Endothelial cell of umbilical vein (primary cell): ENCODE data around the gene IQGAP2. TPM values are rescaled to one million over a fixed set of nuclear protein-coding genes. Genes with fewer than 3 reads are reported as not detected.

Source experiments
- BruUV-seq: library from RNA; stranded (reverse); fragments of 400-500 nt; replicated peaks from 2 replicates; lab custom pipeline; 2021; lab: Mats Ljungman, UMichigan
- CTCF ChIA-PET: fragments of 300-600, 350-600 bp; sonication (Branson Sonifier 250); formaldehyde crosslinking; loops from one replicate; lab custom pipeline; 2021; ENCODE audit warnings: antibody characterized with exemption, inconsistent platforms; lab: Charles Lee
- POLR2A ChIA-PET: fragments of 300-600, 350-600 bp; sonication (Branson Sonifier 250); formaldehyde crosslinking; loops from one replicate; lab custom pipeline; 2021; ENCODE audit warnings: antibody characterized with exemption, inconsistent platforms; lab: Charles Lee
- DNase-seq: peaks from one replicate; pipeline ENCODE4 v3.0.0-alpha.2; 2011; ENCODE audit warnings: low read depth, low spot score
- FAIRE-seq: peaks from 2 replicates; lab custom pipeline; 2011; peaks lifted over from hg19 to GRCh38; lab: Jason Lieb, UNC
- H2AFZ ChIP-seq: 2 replicates; pipeline ENCODE4 v1.6.0; 2012; ENCODE audit warnings: low read depth, low read length, control low read depth, inconsistent platforms
- H3K27ac ChIP-seq: 2 replicates; pipeline ENCODE4 v1.5.1; 2011; ENCODE audit warnings: low read depth, mild to moderate bottlenecking, control low read depth, low read length, moderate library complexity; ENCODE audit not compliant: insufficient read depth
- H3K27me3 ChIP-seq, 2 experiments: 2 replicates each; pipeline versions ENCODE4 v1.6.0 to v1.6.1; 2011; ENCODE audit warnings: low read length in 2 of 2, mixed read lengths in 1 of 2; ENCODE audit not compliant: control insufficient read depth in 2 of 2, insufficient read depth in 2 of 2
- H3K36me3 ChIP-seq, 2 experiments: 2 replicates in 1 of 2; 3 replicates in 1 of 2; pipeline ENCODE4 v1.5.1; 2011; ENCODE audit warnings: low read length in 2 of 2, mild to moderate bottlenecking in 1 of 2, moderate library complexity in 1 of 2; ENCODE audit not compliant: control insufficient read depth in 2 of 2, insufficient read depth in 2 of 2; ENCODE audit errors: extremely low read depth in 1 of 2
- H3K4me1 ChIP-seq: 3 replicates; pipeline ENCODE4 v1.5.1; 2011; ENCODE audit warnings: mild to moderate bottlenecking, low read length; ENCODE audit not compliant: control insufficient read depth, insufficient read depth; ENCODE audit errors: extremely low read depth
- H3K4me2 ChIP-seq: 2 replicates; pipeline ENCODE4 v1.6.1; 2011; ENCODE audit warnings: low read length, control low read depth, mixed read lengths; ENCODE audit not compliant: insufficient read depth
- H3K4me3 ChIP-seq, 3 experiments: fragments of 200-600 bp in 1 of 3; sonication (generic), shearing (Covaris generic) in 1 of 3; replicated peaks in 1 of 3; 2 replicates each; pipeline ENCODE4 v1.5.1; 2011 to 2016; ENCODE audit warnings: control low read depth in 3 of 3, low read length in 3 of 3, mild to moderate bottlenecking in 2 of 3, inconsistent platforms in 1 of 3, low read depth in 1 of 3, moderate library complexity in 1 of 3; ENCODE audit not compliant: insufficient read depth in 1 of 3
- H3K79me2 ChIP-seq: 2 replicates; pipeline ENCODE4 v1.6.0; 2012; ENCODE audit warnings: low read length, inconsistent platforms; ENCODE audit not compliant: control insufficient read depth, insufficient read depth
- H3K9ac ChIP-seq: replicated peaks from 2 replicates; pipeline ENCODE3; 2011; ENCODE audit warnings: low read length, control low read depth; ENCODE audit not compliant: insufficient read depth; ENCODE audit errors: extremely low read depth
- H3K9me1 ChIP-seq: replicated peaks from 3 replicates; pipeline ENCODE4 v1.6.0; 2011; ENCODE audit warnings: mild to moderate bottlenecking, low read length; ENCODE audit not compliant: control insufficient read depth, insufficient read depth; ENCODE audit errors: extremely low read depth
- H3K9me3 ChIP-seq: replicated peaks from 2 replicates; pipeline ENCODE4 v1.5.1; 2012; ENCODE audit warnings: low read length, inconsistent platforms; ENCODE audit not compliant: control insufficient read depth, insufficient read depth
- H4K20me1 ChIP-seq: replicated peaks from 2 replicates; pipeline ENCODE3; 2011; ENCODE audit warnings: mild to moderate bottlenecking, low read length; ENCODE audit not compliant: control insufficient read depth, insufficient read depth; ENCODE audit errors: extremely low read depth
- EZH2 ChIP-seq: IDR thresholded peaks from 2 replicates; pipeline ENCODE4 v1.6.1; 2012; ENCODE audit warnings: borderline replicate concordance, low read depth, mild to moderate bottlenecking, moderate library complexity, low read length, inconsistent platforms; ENCODE audit not compliant: severe bottlenecking
- FOS ChIP-seq: IDR thresholded peaks from 2 replicates; pipeline ENCODE4 v1.6.1; 2011; ENCODE audit warnings: mild to moderate bottlenecking, low read length, moderate library complexity, borderline replicate concordance; ENCODE audit not compliant: insufficient read depth
- GATA2 ChIP-seq: IDR thresholded peaks from 2 replicates; pipeline ENCODE4 v1.7.0; 2011; ENCODE audit warnings: low read depth, mild to moderate bottlenecking, moderate library complexity, mixed read lengths, low read length; ENCODE audit not compliant: insufficient read length, insufficient read depth
- JUN ChIP-seq: IDR thresholded peaks from 2 replicates; pipeline ENCODE4 v1.6.1; 2011; ENCODE audit warnings: borderline replicate concordance, low read depth; ENCODE audit not compliant: insufficient read length, insufficient read depth
- MYC ChIP-seq: IDR thresholded peaks from one replicate; pipeline ENCODE4 v1.6.1; 2011; ENCODE audit warnings: mild to moderate bottlenecking, low read depth, low read length
- POLR2A ChIP-seq: IDR thresholded peaks from 2 replicates; pipeline ENCODE4 v1.6.1; 2012; ENCODE audit warnings: low read depth, mild to moderate bottlenecking, control low read depth, low read length
- POLR2AphosphoS5 ChIP-seq: IDR thresholded peaks from 2 replicates; pipeline ENCODE4 v1.6.1; 2012; ENCODE audit warnings: low read depth, mild to moderate bottlenecking, control low read depth, low read length, moderate library complexity; ENCODE audit not compliant: insufficient read depth
- dilution Hi-C: fragments of 300-500 bp; cut with MboI; formaldehyde crosslinking; loops from one replicate; pipeline ENCODE4 v1.15.0; 2019; ENCODE audit warnings: low sequenced_read_pairs; ENCODE audit not compliant: extremely low pct_ligation_motif_present
- intact Hi-C: fragments of 100-400 bp; cut with micrococcal nuclease; formaldehyde crosslinking; loops from one replicate; pipeline ENCODE4 v1.10.0; 2022
- polyA plus RNA-seq, 4 experiments: library from polyadenylated mRNA; depleted of rRNA in 3 of 4; stranded (reverse) in 3 of 4; unstranded in 1 of 4; fragments of >200 nt; gene quantifications; 2 replicates each; pipeline versions ENCODE4 v1.2.1 to v1.2.3, GENCODE V29; 2011 to 2012; ENCODE audit warnings: missing spikeins in 1 of 4
- total RNA-seq: library from RNA; stranded (reverse); gene quantifications from 2 replicates; pipeline ENCODE4 v1.2.3, GENCODE V29; 2021
- TF ChIP-seq, protein P1 (sequence below), 2 donors: IDR thresholded peaks; 1 replicate in 1 of 2; 2 replicates in 1 of 2; pipeline ENCODE4 v1.5.1; 2011; ENCODE audit warnings: low read length in 2 of 2, mild to moderate bottlenecking in 2 of 2, moderate library complexity in 2 of 2, control low read depth in 1 of 2, inconsistent platforms in 1 of 2, low read depth in 1 of 2; ENCODE audit not compliant: insufficient read depth in 1 of 2; ENCODE audit errors: extremely low read depth in 1 of 2
- TF ChIP-seq, protein P2 (sequence below): IDR thresholded peaks from 2 replicates; pipeline ENCODE4 v1.6.1; 2011; ENCODE audit not compliant: insufficient read depth, insufficient read length

The IQGAP2 gene
- total and polyA plus RNA-seq, 2 donors (not counting 3 experiments of a cell fraction or from before 2014, with no cell fraction given), result 4.5 to 4.7 TPM

DNA sequence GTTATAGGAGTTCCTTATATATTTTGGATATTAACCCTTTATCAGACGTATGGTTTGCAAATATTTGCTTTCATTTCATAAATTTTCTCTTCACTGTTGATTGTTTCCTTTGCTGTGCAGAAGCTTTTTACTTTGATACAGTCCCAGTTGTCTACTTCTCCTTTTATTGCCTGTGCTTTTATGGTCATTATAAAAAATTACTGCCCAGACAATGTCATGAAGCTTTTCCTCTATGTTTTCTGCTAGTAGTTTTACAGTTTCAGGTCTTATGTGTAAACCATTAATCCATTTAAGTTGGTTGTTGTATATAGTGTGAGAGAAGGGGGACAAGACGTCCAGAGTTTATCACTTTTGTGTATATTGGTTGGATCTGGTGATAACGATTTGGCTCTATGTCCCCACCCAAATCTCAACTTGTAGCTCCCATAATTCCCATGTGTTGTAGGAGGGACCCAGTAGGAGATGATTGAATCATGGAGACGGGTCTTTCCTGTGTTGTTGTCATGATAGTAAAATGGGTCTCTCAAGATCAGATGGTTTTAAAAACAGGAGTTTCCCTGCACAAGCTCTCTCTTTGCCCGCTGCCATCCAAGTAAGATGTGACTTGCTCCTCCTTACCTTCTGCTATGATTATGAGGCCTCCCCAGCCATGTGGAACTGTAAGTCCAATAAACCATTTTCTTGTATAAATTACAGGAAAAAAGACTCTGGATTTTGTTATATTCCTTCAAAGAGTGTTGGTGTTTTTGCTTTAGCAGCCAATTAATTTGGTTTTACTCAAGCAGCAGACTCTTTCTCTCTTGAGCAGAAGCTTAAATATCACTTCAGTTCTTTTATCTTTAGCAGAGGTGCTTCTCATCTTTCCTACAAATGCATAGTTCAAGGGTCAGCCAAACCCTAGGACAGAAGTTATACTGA lies 326.5 kb downstream of the IQGAP2 start:
- Histone ChIP-seq H3K79me2 (peaks cover 96% of the 10 kb centered on the region), H2AFZ (no peak overlapping the region), H3K9me1 (no peaks in the 10 kb centered on the region), H3K4me1 (no peaks in the 10 kb centered on the region), H4K20me1 (peaks cover 31% of the 10 kb centered on the region), H3K9ac (no peak overlapping the region), H3K27ac (no peak overlapping the region), H3K36me3 (peaks cover 33 to 51% of the 10 kb centered on the region in 2 experiments), H3K27me3 (no peaks in the 10 kb centered on the region), H3K9me3 (no peaks in the 10 kb centered on the region), H3K4me3 (no peak overlapping the region), H3K4me2 (no peak overlapping the region)
- POLR2A ChIA-PET, result no interaction called here
- CTCF ChIA-PET, result interaction anchor here (1.1 to 2.1 kb wide), 2 partner anchors 8 to 128 kb away, joined by 3 to 5 read pairs; no protein-coding TSS in a partner anchor
- intact Hi-C loops (no loop called here), dilution Hi-C loops (no loop called here)
- FAIRE-seq (no peak), DNase-seq (no peak)
- no TSS peak for BruUV-seq
- TF ChIP-seq, protein P1, sequence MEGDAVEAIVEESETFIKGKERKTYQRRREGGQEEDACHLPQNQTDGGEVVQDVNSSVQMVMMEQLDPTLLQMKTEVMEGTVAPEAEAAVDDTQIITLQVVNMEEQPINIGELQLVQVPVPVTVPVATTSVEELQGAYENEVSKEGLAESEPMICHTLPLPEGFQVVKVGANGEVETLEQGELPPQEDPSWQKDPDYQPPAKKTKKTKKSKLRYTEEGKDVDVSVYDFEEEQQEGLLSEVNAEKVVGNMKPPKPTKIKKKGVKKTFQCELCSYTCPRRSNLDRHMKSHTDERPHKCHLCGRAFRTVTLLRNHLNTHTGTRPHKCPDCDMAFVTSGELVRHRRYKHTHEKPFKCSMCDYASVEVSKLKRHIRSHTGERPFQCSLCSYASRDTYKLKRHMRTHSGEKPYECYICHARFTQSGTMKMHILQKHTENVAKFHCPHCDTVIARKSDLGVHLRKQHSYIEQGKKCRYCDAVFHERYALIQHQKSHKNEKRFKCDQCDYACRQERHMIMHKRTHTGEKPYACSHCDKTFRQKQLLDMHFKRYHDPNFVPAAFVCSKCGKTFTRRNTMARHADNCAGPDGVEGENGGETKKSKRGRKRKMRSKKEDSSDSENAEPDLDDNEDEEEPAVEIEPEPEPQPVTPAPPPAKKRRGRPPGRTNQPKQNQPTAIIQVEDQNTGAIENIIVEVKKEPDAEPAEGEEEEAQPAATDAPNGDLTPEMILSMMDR (IDR thresholded peaks at IDR 0.05; ENCODE audit: extremely low read depth in 1 of 2, insufficient read depth in 1 of 2, low read depth in 1 of 2, low read length in 2 of 2), result no peak
- TF ChIP-seq MYC (no peak), JUN (no peak), GATA2 (no peak), FOS (no peak), POLR2AphosphoS5 (no peak), EZH2 (no peak), POLR2A (no peak)
- TF ChIP-seq, protein P2, sequence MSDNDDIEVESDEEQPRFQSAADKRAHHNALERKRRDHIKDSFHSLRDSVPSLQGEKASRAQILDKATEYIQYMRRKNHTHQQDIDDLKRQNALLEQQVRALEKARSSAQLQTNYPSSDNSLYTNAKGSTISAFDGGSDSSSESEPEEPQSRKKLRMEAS, result no peak
